Measurements from ENCODE around the gene TPP1.

DNA sequence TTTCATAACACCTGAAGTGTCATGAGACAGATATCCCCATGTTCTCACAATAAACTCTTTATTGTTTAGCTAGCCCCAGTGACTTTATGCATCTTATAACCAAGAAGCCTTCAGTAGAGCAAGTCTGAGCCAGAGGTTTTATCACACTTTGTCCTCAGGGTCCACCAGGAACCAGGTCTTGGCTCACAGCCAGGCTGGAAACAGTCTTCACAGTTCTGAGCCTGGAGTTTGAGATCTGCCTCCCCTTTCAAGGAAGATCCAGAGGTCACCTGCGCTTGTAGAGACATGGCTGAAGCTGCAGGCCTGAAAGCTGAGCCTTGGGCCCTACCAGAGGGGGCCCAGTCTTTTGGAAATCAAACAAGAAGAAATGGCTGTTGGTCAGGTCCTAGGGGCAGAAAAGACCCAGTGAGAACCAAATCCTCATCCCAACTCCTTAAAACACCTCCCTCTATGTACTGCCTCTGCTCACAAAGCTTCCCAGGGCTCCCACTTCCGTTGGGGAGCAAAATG lies 19.3 kb downstream of the TPP1 start:
- TF ChIP-seq CTCF (IDR thresholded peaks at IDR 0.05) = no peak
- TF ChIP-seq POLR2A (IDR thresholded peaks at IDR 0.05) = no peak
